ENCODE results near the gene MRPS25.

- TF ChIP-seq EZH2 (IDR thresholded peaks at IDR 0.05; ENCODE audit: low read length) (no peak), CTCF (optimal IDR thresholded peaks at IDR 0.05 in 1 of 3, IDR thresholded peaks at IDR 0.05 in 1 of 3, conservative IDR thresholded peaks at IDR 0.05 in 1 of 3; ENCODE audit: extremely low read depth in 1 of 3, insufficient read depth in 2 of 3, low read length in 3 of 3) (no peak)
Measured at GRCh38 chr3:15089201-15089600, 24.1 kb upstream of the MRPS25 start.

Data from keratinocyte (primary cell).